ENCODE measurements around the gene MPPED2.
A peak's percentile ranks its signal among the peaks of the same experiment; 100 is the strongest.

Gene MPPED2

GRCh38 chr11:30586251-30587144 is at the start of gene MPPED2:
Gene MPPED2, minus strand, starts transcription at chr11:30586353. Its CDS starts 5,980 bp downstream, at chr11:30580373.
- DNase-seq (ENCODE audit: low read depth) = peak; percentile 43
- peak within 1 kb of the TSS; percentile 51 for H3K4me3 ChIP-seq (ENCODE audit: low read depth, low read length)
- peak; percentile 40 for TF ChIP-seq CTCF (IDR thresholded peaks at IDR 0.05; ENCODE audit: insufficient read depth, low read depth, low read length, missing control alignments)

- no peak for DNase-seq (ENCODE audit: low read depth)
- H3K4me3 ChIP-seq (ENCODE audit: low read depth, low read length) = no peak overlapping the region
- no peak for TF ChIP-seq CTCF (IDR thresholded peaks at IDR 0.05; ENCODE audit: insufficient read depth, low read depth, low read length, missing control alignments)
Observed at GRCh38 chr11:30635401-30635989, 49.3 kb upstream of the MPPED2 start.

- H3K4me3 ChIP-seq (ENCODE audit: low read depth, low read length) = no peak overlapping the region
- TF ChIP-seq CTCF (IDR thresholded peaks at IDR 0.05; ENCODE audit: insufficient read depth, low read depth, low read length, missing control alignments) = no peak
- no peak for DNase-seq (ENCODE audit: low read depth)
Observed at GRCh38 chr11:30631148-30631547, 45.0 kb upstream of the MPPED2 start.

- no peak for DNase-seq (ENCODE audit: low read depth)
- no peak overlapping the region for H3K4me3 ChIP-seq (ENCODE audit: low read depth, low read length)
- TF ChIP-seq CTCF (IDR thresholded peaks at IDR 0.05; ENCODE audit: insufficient read depth, low read depth, low read length, missing control alignments) = no peak
Observed at GRCh38 chr11:30619767-30620166, 33.6 kb upstream of the MPPED2 start.

- DNase-seq (ENCODE audit: low read depth) = no peak
- no peak for TF ChIP-seq CTCF (IDR thresholded peaks at IDR 0.05; ENCODE audit: insufficient read depth, low read depth, low read length, missing control alignments)
- H3K4me3 ChIP-seq (ENCODE audit: low read depth, low read length) = no peak overlapping the region
Observed at GRCh38 chr11:30617762-30618161, 31.6 kb upstream of the MPPED2 start.

- TF ChIP-seq CTCF (IDR thresholded peaks at IDR 0.05; ENCODE audit: insufficient read depth, low read depth, low read length, missing control alignments) = no peak
- DNase-seq (ENCODE audit: low read depth) = no peak
- H3K4me3 ChIP-seq (ENCODE audit: low read depth, low read length) = no peak overlapping the region
Observed at GRCh38 chr11:30610628-30611027, 24.5 kb upstream of the MPPED2 start.
